Muscle of leg (tissue), 11 donors: Measurements from ENCODE around the gene PROM2. TPM values are rescaled to one million over a fixed set of nuclear protein-coding genes. Genes with fewer than 3 reads are reported as not detected.
A peak's percentile ranks its signal among the peaks of the same experiment; 100 is the strongest.

Source experiments
- DNase-seq: peaks from one replicate; pipeline ENCODE4 v3.0.0; 2013
- H3K27ac ChIP-seq: one replicate; pipeline ENCODE4 v1.5.1; 2013; ENCODE audit warnings: mild to moderate bottlenecking, low read length, control low read depth
- H3K27me3 ChIP-seq: one replicate; pipeline ENCODE4 v1.6.1; 2013; ENCODE audit warnings: low read length; ENCODE audit not compliant: control insufficient read depth, insufficient read depth
- H3K36me3 ChIP-seq: one replicate; pipeline ENCODE4 v1.6.1; 2013; ENCODE audit warnings: low read length; ENCODE audit not compliant: control insufficient read depth, insufficient read depth
- H3K4me1 ChIP-seq: one replicate; pipeline ENCODE4 v1.6.1; 2013; ENCODE audit warnings: low read length; ENCODE audit not compliant: control insufficient read depth, insufficient read depth
- H3K4me3 ChIP-seq: one replicate; pipeline ENCODE4 v1.5.1; 2013; ENCODE audit warnings: low read length, control low read depth
- H3K9me3 ChIP-seq: replicated peaks from 2 replicates; pipeline ENCODE4 v1.6.1; 2013; ENCODE audit warnings: low read depth, low read length; ENCODE audit not compliant: control insufficient read depth
- WGBS: methylation state at CpG from one replicate; pipeline ENCODE4 v1.1.5; 2013; ENCODE audit warnings: missing lambda C conversion rate; ENCODE audit not compliant: insufficient coverage; 5-methylcytosine and 5-hydroxymethylcytosine counted together
- polyA plus RNA-seq, 8 donors: library from polyadenylated mRNA; unstranded; fragments of 120-200 nt; gene quantifications; one replicate each; pipeline versions ENCODE4 v1.2.1 to v1.2.3, GENCODE V29; 2013; ENCODE audit warnings: inconsistent platforms in 1 of 8, low replicate concordance in 1 of 8; ENCODE audit not compliant: insufficient read length in 8 of 8, insufficient read depth in 1 of 8
- total RNA-seq: library from RNA; stranded (reverse); fragments of 120-200 nt; gene quantifications from one replicate; pipeline ENCODE4 v1.2.4, GENCODE V29; 2013

Gene PROM2
- total and polyA plus RNA-seq, 9 donors: 0.37 to 2.5 (median 0.81) TPM

DNA sequence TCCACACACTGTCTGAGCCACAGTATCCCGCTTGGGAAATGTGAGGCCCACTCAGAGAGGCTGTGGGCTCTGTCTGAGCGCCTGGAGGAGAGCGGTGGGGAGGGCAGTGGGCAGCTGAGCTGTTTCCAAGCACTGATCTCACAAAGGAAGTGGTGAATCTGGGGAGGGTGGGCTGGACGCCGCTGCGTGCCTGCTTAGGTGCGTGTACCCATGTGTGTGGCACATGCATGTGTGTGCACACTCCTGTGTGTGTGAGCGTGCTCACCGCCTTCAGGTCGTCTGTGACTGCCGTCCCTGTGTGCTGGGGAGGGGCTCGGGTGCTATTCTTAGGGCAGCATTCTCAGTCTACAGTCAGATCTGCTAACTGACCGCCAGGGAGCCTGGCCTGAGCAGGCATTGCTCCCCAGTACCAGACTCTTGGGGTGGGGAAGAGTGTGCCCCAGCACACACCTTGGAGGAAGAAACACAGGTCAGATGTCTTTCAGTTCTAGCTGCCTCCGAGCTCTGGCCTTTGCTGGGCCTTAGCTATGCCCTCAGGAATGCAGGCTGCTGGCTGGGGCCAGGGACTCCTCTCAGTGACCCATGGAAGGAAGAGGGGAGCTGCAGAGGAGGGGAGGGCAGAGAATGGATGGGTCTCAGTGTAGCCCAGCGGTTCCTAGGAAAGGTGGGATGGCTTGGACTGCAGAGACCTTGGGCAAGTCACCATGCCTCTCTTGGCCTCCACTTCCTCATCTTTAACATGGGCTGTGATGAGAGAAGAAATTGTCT is 54.3 kb downstream of the PROM2 start:
- 44% methylated on average over 14 of the region's 15 CpGs for WGBS
- Histone ChIP-seq H3K27ac (no peak overlapping the region), H3K9me3 (no peaks in the 10 kb centered on the region), H3K4me1 (peaks cover 11% of the 10 kb centered on the region), H3K27me3 (no peaks in the 10 kb centered on the region), H3K4me3 (no peak overlapping the region), H3K36me3 (no peaks in the 10 kb centered on the region)
- no peak for DNase-seq

DNA sequence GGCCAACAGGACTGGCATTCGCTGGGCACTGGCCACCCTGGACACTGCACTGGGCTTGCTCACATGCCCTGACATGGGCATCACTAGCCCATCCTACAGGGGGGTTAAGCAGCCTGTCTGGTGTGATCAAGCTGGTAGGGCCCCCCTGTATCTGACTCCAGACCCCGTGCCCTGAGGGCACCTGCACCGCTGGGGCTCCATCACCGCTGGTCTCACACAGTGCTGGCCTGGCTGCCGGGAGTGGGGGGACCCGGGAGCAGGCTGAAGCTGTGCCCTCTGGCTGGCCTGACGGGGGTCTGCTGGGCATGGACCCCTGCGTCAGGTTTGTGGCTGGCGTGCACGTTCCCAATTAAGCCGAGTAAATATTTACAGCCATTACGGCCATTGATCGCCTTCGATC is 55.2 kb downstream of the PROM2 start:
- Histone ChIP-seq H3K4me1 (peaks cover 18% of the 10 kb centered on the region), H3K27ac (no peak overlapping the region), H3K27me3 (no peaks in the 10 kb centered on the region), H3K36me3 (no peaks in the 10 kb centered on the region), H3K4me3 (no peak overlapping the region), H3K9me3 (no peaks in the 10 kb centered on the region)
- DNase-seq: no peak
- 87% methylated on average over 14 of the region's 14 CpGs for WGBS

DNA sequence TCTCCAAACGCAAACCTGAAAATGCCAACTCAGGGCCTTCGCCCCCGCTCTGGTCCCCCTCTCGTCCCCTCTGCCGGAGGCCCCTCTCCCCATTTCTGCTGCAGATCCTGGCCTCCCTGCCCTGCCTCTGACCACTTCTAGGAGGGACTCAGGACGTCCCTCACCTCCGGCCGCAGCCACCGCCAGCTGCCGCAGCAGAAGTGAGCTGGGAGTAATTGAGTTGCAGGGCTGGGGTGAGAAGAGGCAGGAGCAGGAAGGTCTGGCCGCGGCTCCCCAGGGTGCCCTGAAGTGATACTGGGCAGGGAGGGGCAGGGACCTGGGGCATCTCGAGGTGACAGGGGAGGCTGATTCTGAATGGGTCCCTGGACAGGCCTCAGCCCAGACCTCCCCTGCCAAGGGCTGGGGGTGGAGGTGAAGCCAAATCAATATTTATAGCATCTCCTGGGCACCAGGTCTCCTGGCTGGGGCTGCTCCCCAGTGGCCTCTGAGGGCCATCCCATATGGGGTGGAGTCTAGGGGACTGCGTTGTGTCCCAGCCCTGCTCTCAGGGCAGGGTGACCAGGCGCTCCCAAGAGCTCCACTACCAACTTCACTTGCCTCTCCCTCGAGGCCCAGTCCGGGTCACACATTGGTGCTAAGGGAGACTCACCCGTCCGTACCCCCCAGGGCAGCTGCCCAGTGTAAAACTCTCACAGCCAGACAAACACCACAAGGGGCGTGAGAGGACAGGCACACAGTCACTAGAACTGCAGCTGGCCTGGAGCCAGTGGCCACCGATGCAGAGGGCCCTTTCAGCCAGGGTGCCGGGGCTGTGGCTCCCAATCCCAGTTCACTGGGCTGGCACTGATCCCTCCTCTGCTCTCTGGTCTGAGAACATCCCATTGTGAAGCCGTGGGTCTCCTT is 55.9 kb downstream of the PROM2 start:
- Histone ChIP-seq H3K36me3 (no peaks in the 10 kb centered on the region), H3K4me3 (no peak overlapping the region), H3K27me3 (no peaks in the 10 kb centered on the region), H3K27ac (no peak overlapping the region), H3K9me3 (no peaks in the 10 kb centered on the region), H3K4me1 (peaks cover 24% of the 10 kb centered on the region)
- no peak for DNase-seq
- WGBS: 55% methylated on average over 14 of the region's 23 CpGs

DNA sequence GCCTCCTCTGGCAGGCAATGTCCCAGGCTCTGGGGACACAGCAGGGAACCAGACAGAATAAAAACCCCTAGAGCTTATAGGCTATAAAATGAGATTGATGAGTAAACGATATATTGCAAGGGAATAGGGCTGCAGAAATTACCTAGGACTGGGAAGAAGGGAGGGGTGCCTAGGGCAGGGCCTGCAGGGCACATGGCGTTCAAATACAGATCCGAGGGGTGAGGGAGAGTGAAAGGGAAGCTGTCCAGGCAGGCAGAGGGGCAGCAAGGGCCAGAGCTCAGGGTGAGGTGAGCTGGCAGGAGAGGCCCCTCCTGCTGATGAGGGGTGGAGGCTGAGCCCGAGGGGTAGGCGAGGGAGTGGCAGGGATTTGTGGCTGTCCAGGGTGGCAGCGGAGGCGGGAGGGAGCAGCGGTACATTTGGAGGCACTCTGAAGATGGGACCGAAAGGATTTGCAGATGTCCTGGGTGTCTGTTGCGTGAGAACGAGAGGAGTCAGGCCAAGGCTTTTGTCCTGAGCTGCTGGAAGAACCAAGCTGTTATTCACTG is 56.6 kb downstream of the PROM2 start:
- Histone ChIP-seq H3K36me3 (no peaks in the 10 kb centered on the region), H3K9me3 (no peaks in the 10 kb centered on the region), H3K4me3 (no peak overlapping the region), H3K27me3 (no peaks in the 10 kb centered on the region), H3K27ac (no peak overlapping the region), H3K4me1 (peaks cover 24% of the 10 kb centered on the region)
- no peak for DNase-seq
- 68% methylated on average over 11 of the region's 11 CpGs for WGBS

DNA sequence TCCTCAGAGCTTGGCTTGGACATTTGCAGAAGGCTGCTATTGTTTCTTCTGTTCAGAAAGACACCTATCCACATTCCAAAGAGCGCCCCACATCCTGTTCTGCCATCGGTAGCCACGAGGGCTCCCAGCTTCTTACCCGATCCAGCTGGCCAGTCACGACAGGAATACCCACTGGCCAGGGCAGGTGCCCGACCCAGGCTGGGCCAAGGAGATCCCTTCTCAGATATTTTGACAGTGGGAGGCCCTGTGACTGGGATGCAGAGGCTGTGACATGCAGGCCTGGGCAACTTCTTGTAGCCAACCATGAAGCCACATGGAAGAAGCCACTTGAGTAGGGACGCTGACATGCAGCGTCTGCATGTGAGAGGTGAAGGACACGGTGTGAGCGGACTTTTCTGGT is 57.4 kb downstream of the PROM2 start:
- Histone ChIP-seq H3K4me3 (no peak overlapping the region), H3K9me3 (no peaks in the 10 kb centered on the region), H3K27me3 (no peaks in the 10 kb centered on the region), H3K27ac (no peak overlapping the region), H3K36me3 (no peaks in the 10 kb centered on the region), H3K4me1 (peaks cover 24% of the 10 kb centered on the region)
- no peak for DNase-seq
- 92% methylated on average over 6 of the region's 10 CpGs for whole genome bisulfite sequencing

DNA sequence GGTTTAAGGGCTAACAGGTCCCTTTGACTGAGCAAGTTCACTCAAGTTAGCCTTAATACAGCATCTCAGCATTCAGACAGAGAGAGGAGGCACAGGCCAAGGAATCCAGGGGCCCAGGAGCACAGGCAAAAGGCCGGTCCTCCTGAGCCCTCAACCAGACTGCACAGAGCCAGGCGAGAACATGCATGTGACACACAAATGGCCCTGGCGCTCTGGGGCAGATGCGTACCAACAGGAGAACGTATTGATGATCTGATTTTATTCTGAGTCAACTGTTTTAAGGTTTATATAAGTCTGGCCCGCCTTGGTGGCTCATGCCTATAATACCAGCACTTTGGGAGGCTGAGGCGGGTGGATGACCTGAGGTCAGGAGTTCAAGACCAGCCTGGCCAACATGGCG is 57.8 kb downstream of the PROM2 start:
- H3K27ac ChIP-seq: no peak overlapping the region
- no peaks in the 10 kb centered on the region for H3K9me3 ChIP-seq
- no peaks in the 10 kb centered on the region for H3K36me3 ChIP-seq
- 91% methylated on average over 7 of the region's 8 CpGs for WGBS
- peaks cover 24% of the 10 kb centered on the region for H3K4me1 ChIP-seq
- no peak overlapping the region for H3K4me3 ChIP-seq
- no peak for DNase-seq
- H3K27me3 ChIP-seq: peaks cover 2% of the 10 kb centered on the region

DNA sequence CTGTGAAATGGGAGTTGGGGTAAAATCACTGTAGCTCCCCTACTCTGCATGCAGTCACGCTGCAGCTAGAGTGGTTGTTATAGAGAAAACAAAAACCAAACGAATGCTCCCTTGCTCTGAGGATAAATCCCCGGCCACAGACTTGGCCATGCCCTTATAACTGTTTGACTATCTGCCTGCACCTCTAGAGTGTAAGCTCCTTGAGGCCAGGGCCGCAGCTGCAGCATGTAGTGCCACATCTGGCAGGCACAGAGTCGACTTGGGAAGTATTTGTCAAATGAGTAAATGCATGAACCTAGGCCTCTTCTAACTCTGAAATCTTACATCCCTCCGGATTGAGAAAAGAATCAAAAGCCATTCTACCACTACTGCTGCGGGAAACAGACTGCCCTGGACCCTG is 58.8 kb downstream of the PROM2 start:
- peaks cover 24% of the 10 kb centered on the region for H3K4me1 ChIP-seq
- H3K27ac ChIP-seq: no peak overlapping the region
- 76% methylated on average over 6 of the region's 7 CpGs for WGBS
- H3K36me3 ChIP-seq: no peaks in the 10 kb centered on the region
- no peak for DNase-seq
- no peaks in the 10 kb centered on the region for H3K9me3 ChIP-seq
- H3K4me3 ChIP-seq: no peak overlapping the region
- H3K27me3 ChIP-seq: peaks cover 2% of the 10 kb centered on the region

DNA sequence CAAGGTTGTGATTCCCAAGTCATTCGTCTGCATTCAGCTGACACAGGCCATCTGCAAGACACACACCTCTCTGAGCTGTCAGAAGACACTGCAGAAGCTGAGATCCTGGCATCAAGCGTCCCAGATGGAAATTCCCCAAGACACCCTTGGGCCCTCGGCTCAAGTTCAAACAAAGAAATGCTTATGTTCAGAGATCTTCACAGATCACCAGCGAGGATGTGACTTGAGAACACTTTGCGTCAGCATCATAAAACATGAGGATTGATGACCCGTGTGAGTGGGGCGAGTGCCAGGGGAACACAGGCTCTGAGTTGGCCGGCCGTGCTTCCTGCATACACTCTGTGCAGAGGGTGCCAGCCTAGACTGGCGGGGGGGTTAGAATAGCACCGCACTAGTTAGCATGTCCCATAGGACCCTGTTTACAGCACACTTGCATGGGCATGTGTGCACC is 59.7 kb downstream of the PROM2 start:
- H3K4me3 ChIP-seq: no peak overlapping the region
- H3K27ac ChIP-seq: no peak overlapping the region
- H3K4me1 ChIP-seq: peaks cover 19% of the 10 kb centered on the region
- DNase-seq: peak; percentile 57
- 57% methylated on average over 11 of the region's 11 CpGs for WGBS
- peaks cover 2% of the 10 kb centered on the region for H3K27me3 ChIP-seq
- H3K36me3 ChIP-seq: no peaks in the 10 kb centered on the region
- H3K9me3 ChIP-seq: no peaks in the 10 kb centered on the region

DNA sequence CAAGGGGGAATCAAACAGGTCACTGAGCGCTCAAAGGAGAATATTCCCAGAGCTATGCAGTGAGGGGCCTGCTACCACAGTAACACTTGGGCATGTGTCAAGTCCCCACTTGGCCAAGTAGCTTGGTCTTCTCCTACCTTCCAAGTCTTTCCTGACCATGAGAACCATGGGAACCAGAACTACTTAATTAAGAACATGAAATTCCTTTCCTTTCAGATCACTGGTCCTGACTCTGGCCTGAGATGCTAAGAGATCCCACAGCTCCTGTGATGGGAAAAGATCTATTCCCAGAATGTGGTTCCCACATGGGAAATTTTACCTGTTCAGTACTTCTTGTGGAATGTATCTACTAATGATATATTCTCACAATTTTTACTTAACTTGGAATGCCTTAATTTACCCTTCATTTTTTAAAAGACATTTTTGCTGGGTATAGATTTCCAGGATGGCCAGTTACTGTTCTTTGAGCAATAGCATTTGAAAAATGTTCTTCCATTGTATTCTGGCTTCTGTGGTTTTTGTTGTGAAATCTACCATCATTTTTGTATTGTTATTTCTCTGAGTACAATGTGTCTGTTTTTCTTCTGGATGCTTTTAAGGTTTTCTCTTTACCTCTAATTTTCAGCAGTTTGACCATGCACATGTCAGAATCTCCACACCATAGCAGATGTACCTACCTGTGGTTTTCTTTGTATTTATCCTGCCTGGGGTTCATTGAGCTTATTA is 60.8 kb downstream of the PROM2 start:
- 80% methylated on average over 1 of the region's 1 CpG for WGBS
- H3K27me3 ChIP-seq: peaks cover 2% of the 10 kb centered on the region
- no peak overlapping the region for H3K27ac ChIP-seq
- peaks cover 19% of the 10 kb centered on the region for H3K4me1 ChIP-seq
- no peaks in the 10 kb centered on the region for H3K9me3 ChIP-seq
- DNase-seq: no peak
- H3K4me3 ChIP-seq: no peak overlapping the region
- H3K36me3 ChIP-seq: no peaks in the 10 kb centered on the region
